T-helper 2 cell (primary cell): Measurements from ENCODE around the gene RRAD.
A peak's percentile ranks its signal among the peaks of the same experiment; 100 is the strongest.

Experiments
- DNase-seq, 5 experiments: peaks; one replicate each; pipeline versions ENCODE4 v3.0.0 to v3.0.0-alpha.2; 2012 to 2022

The RRAD gene

GRCh38 chr16:66915041-66915440 lies 10.3 kb downstream of the RRAD start:
- no peak for DNase-seq

GRCh38 chr16:66914541-66914940 lies 10.8 kb downstream of the RRAD start:
- DNase-seq, result no peak

GRCh38 chr16:66913711-66914110 lies 11.6 kb downstream of the RRAD start:
- DNase-seq, result no peak

- no peak for DNase-seq
Observed at GRCh38 chr16:66913081-66913480, 12.3 kb downstream of the RRAD start.

GRCh38 chr16:66911801-66912200 lies 13.5 kb downstream of the RRAD start:
- no peak for DNase-seq

GRCh38 chr16:66911112-66911511 lies 14.2 kb downstream of the RRAD start:
- no peak for DNase-seq

- no peak for DNase-seq
Observed at GRCh38 chr16:66910175-66910940, 15.0 kb downstream of the RRAD start.

GRCh38 chr16:66908762-66909559 lies 16.4 kb downstream of the RRAD start:
- DNase-seq, result no peak

- no peak for DNase-seq
Observed at GRCh38 chr16:66908116-66908515, 17.2 kb downstream of the RRAD start.

- DNase-seq, result no peak
Observed at GRCh38 chr16:66906916-66907836, 18.2 kb downstream of the RRAD start.

GRCh38 chr16:66905633-66906539 lies 19.4 kb downstream of the RRAD start:
- DNase-seq, result peak in 2 of 5 experiments; percentile 16 to 78

GRCh38 chr16:66904846-66905632 lies 20.3 kb downstream of the RRAD start:
- no peak for DNase-seq

- DNase-seq, result no peak
Observed at GRCh38 chr16:66904428-66904845, 20.9 kb downstream of the RRAD start.

- DNase-seq, result no peak
Observed at GRCh38 chr16:66903544-66904427, 21.5 kb downstream of the RRAD start.

GRCh38 chr16:66902648-66903543 lies 22.4 kb downstream of the RRAD start:
- DNase-seq, result no peak

GRCh38 chr16:66901626-66902025 lies 23.7 kb downstream of the RRAD start:
- no peak for DNase-seq

GRCh38 chr16:66900721-66901441 lies 24.5 kb downstream of the RRAD start:
- no peak for DNase-seq
